Smooth muscle cell (in vitro differentiated cells): Measurements from ENCODE around the gene ATF7. TPM values are rescaled to one million over a fixed set of nuclear protein-coding genes. Genes with fewer than 3 reads are reported as not detected.

Experiments
- DNase-seq: peaks from one replicate; lab custom pipeline; 2025; ENCODE audit not compliant: unreplicated experiment; lab: John Stamatoyannopoulos, UW
- H2AFZ ChIP-seq: fragments of 200-600 bp; sonication (generic); 2 replicates; pipeline ENCODE4 v1.6.0; 2016; ENCODE audit warnings: antibody characterized with exemption, low read depth, mild to moderate bottlenecking
- H3F3A ChIP-seq: fragments of 200-600 bp; sonication (generic); 2 replicates; pipeline ENCODE4 v1.6.0; 2017; ENCODE audit warnings: antibody characterized with exemption, low read depth
- H3K27ac ChIP-seq: fragments of 200-600 bp; sonication (generic); 2 replicates; pipeline ENCODE4 v1.5.1; 2016; ENCODE audit warnings: low read depth, mild to moderate bottlenecking
- H3K27me3 ChIP-seq: fragments of 200-600 bp; sonication (generic); 2 replicates; pipeline ENCODE4 v1.6.1; 2016; ENCODE audit warnings: low read depth, mild to moderate bottlenecking
- H3K36me3 ChIP-seq: fragments of 200-600 bp; sonication (generic); 2 replicates; pipeline ENCODE4 v1.5.1; 2016; ENCODE audit warnings: low read depth
- H3K4me1 ChIP-seq: fragments of 200-600 bp; sonication (generic); 2 replicates; pipeline ENCODE4 v1.5.1; 2016; ENCODE audit warnings: low read depth
- H3K4me2 ChIP-seq: fragments of 200-600 bp; sonication (generic); 2 replicates; pipeline ENCODE4 v1.6.0; 2016; ENCODE audit warnings: mild to moderate bottlenecking
- H3K4me3 ChIP-seq: fragments of 200-600 bp; sonication (generic); 2 replicates; pipeline ENCODE4 v1.5.1; 2016; ENCODE audit warnings: mild to moderate bottlenecking
- H3K79me2 ChIP-seq: fragments of 200-600 bp; sonication (generic); 2 replicates; pipeline ENCODE4 v1.6.0; 2016; ENCODE audit warnings: low read depth, mild to moderate bottlenecking
- H3K9ac ChIP-seq: fragments of 200-600 bp; sonication (generic); 2 replicates; pipeline ENCODE4 v1.6.0; 2016; ENCODE audit warnings: low read depth
- H3K9me3 ChIP-seq: fragments of 200-600 bp; sonication (generic); replicated peaks from 2 replicates; pipeline ENCODE4 v1.5.1; 2016; ENCODE audit warnings: low read depth
- H4K20me1 ChIP-seq: fragments of 200-600 bp; sonication (generic); 2 replicates; pipeline ENCODE4 v1.6.0; 2016; ENCODE audit warnings: low read depth
- CTCF ChIP-seq: fragments of 200-600 bp; sonication (generic); IDR thresholded peaks from 2 replicates; pipeline ENCODE4 v1.5.1; 2017; ENCODE audit warnings: borderline replicate concordance, mild to moderate bottlenecking, antibody characterized with exemption; ENCODE audit not compliant: insufficient read depth, poor library complexity, severe bottlenecking
- WGBS: methylation state at CpG from one replicate; pipeline ENCODE4 v1.1.7; 2016; ENCODE audit warnings: low lambda C conversion rate; 5-methylcytosine and 5-hydroxymethylcytosine counted together
- polyA plus RNA-seq: library from polyadenylated mRNA; unstranded; fragments of >200 nt; fragmentation: Nextera tagmentation; extraction: Ambion mirVana; gene quantifications from 2 replicates; pipeline ENCODE4 v1.2.1, GENCODE V29; 2016
- total RNA-seq: library from RNA; depleted of rRNA; stranded (reverse); fragments of >200 nt; gene quantifications from 2 replicates; pipeline ENCODE4 v1.2.3, GENCODE V29; 2014

ATF7 gene
- total and polyA plus RNA-seq, 2 experiments from 2014 or later: 15.2 to 28.5 TPM

GRCh38 chr12:53493610-53494391 lies 132.4 kb downstream of the ATF7 start:
- Histone ChIP-seq H3K4me3 (peak overlapping the region; percentile 53), H2AFZ (no peak overlapping the region), H3F3A (peaks cover 12% of the 10 kb centered on the region), H3K27ac (peak overlapping the region; percentile 87), H3K9ac (peak overlapping the region; percentile 63), H3K4me2 (peak overlapping the region; percentile 91), H3K9me3 (no peaks in the 10 kb centered on the region), H3K4me1 (peaks cover 33% of the 10 kb centered on the region), H3K36me3 (no peaks in the 10 kb centered on the region), H3K27me3 (no peaks in the 10 kb centered on the region), H3K79me2 (peaks cover 26% of the 10 kb centered on the region), H4K20me1 (peaks cover 9% of the 10 kb centered on the region)
- TF ChIP-seq CTCF: no peak
- DNase-seq: no peak
- WGBS: 20% methylated on average over 11 of the region's 11 CpGs

DNA sequence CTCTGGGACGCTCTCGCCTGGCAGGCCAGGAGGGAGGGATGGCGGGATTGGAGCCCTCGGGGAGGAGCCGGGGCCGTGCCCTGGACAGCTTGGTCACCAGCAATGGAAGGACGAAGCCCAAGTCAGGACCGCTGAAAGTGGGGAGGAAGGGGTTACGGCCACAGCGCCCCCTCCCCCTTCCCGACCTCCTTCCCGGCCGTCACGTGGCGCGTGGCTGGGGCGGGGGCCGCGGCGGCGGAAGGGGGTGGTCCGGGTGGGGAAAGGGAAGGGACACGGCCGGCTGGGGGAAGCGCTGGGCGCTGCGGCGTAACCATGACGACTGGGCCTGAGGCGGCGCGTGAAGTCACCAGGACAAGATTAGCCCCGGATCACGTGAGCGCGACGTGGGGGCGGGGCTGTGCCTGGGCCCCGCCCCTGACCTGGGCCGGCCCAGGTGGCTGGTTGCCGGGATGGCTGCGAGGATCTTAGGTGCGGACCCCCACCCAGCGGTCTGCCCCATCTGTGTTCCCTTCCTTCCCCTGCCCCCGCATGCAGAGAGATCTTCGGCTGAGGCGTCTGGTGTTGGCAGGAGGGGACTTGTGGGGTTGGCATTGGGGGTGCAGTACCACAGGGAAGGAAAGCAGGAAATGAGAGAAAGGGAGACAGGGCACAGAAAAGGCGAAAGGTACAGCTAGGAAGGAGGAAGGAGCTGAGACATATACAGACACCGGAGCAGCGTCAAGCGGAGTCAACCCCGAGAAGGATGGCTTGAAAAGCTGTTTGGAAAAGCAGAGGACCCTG lies 133.2 kb downstream of the ATF7 start:
- peaks cover 27% of the 10 kb centered on the region for H3K4me1 ChIP-seq
- under 1% methylated on average over 48 of the region's 52 CpGs for WGBS
- peak overlapping the region; percentile 77 for H3K9ac ChIP-seq
- H3F3A ChIP-seq: peaks cover 12% of the 10 kb centered on the region
- no peak overlapping the region for H2AFZ ChIP-seq
- H3K27ac ChIP-seq: peak overlapping the region; percentile 87
- H3K79me2 ChIP-seq: peaks cover 20% of the 10 kb centered on the region
- H3K36me3 ChIP-seq: no peaks in the 10 kb centered on the region
- peaks cover 16% of the 10 kb centered on the region for H4K20me1 ChIP-seq
- H3K4me3 ChIP-seq: peak overlapping the region; percentile 53
- H3K27me3 ChIP-seq: no peaks in the 10 kb centered on the region
- H3K9me3 ChIP-seq: no peaks in the 10 kb centered on the region
- no peak for TF ChIP-seq CTCF
- peak overlapping the region; percentile 91 for H3K4me2 ChIP-seq
- peak; percentile 90 for DNase-seq

DNA sequence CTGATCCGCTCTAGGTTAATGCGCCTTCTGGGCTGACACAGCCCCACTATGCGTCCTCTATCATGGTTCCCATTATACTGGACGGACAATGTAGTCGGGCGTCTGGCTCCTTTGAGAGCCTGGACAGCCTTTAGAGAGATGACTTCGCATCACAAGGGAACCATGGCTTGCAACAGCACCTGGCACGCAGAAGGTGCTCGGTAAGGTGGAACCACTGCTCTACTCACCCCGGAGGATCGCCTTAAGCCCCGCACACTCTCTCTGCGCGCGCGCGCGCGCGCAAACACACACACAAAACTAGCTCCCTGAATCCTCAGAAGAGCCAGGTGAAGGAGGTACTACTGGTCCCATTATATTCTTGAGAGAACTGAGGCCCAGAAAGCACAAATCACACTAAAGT lies 134.0 kb downstream of the ATF7 start:
- TF ChIP-seq CTCF: no peak
- Histone ChIP-seq H4K20me1 (peaks cover 24% of the 10 kb centered on the region), H3K9me3 (no peaks in the 10 kb centered on the region), H3K4me2 (peak overlapping the region; percentile 91), H3K4me3 (peak overlapping the region; percentile 53), H3K4me1 (peaks cover 24% of the 10 kb centered on the region), H3K27ac (peak overlapping the region; percentile 87), H3K27me3 (no peaks in the 10 kb centered on the region), H3F3A (peaks cover 12% of the 10 kb centered on the region), H3K9ac (peak overlapping the region; percentile 77), H3K36me3 (no peaks in the 10 kb centered on the region), H2AFZ (no peak overlapping the region), H3K79me2 (peaks cover 16% of the 10 kb centered on the region)
- DNase-seq: no peak
- WGBS: 34% methylated on average over 20 of the region's 20 CpGs
